GM21390 (cell line): ENCODE data around the gene GOLGB1.

Source experiments
- ATAC-seq: cut with Tn5 transposase; IDR thresholded peaks from one replicate; pipeline ENCODE4 v1.9.1; 2021; ENCODE audit not compliant: unreplicated experiment

Gene GOLGB1

GRCh38 chr3:121641127-121641526, 108.4 kb downstream of the GOLGB1 start:
- no peak for ATAC-seq

GRCh38 chr3:121637922-121638321, 111.6 kb downstream of the GOLGB1 start:
- peak; percentile 48 for ATAC-seq

GRCh38 chr3:121630355-121630754, 119.2 kb downstream of the GOLGB1 start:
- ATAC-seq, result no peak

- ATAC-seq, result no peak
Observed at GRCh38 chr3:121629601-121630000, 119.9 kb downstream of the GOLGB1 start.

GRCh38 chr3:121627622-121628021, 121.9 kb downstream of the GOLGB1 start:
- ATAC-seq, result no peak

GRCh38 chr3:121627211-121627610, 122.3 kb downstream of the GOLGB1 start:
- ATAC-seq, result no peak

GRCh38 chr3:121626495-121626894, 123.0 kb downstream of the GOLGB1 start:
- ATAC-seq, result no peak

GRCh38 chr3:121624147-121624899, 125.2 kb downstream of the GOLGB1 start:
- no peak for ATAC-seq

- no peak for ATAC-seq
Observed at GRCh38 chr3:121621491-121621890, 128.1 kb downstream of the GOLGB1 start.

- ATAC-seq, result no peak
Observed at GRCh38 chr3:121619691-121620090, 129.8 kb downstream of the GOLGB1 start.
